Mucosa of stomach (tissue), 1 donor: ENCODE results near the gene EMX1.

Source experiments
- H3K27me3 ChIP-seq: one replicate; pipeline ENCODE4 v1.7.0; 2013; ENCODE audit warnings: mild to moderate bottlenecking, low read length; ENCODE audit not compliant: control insufficient read depth, insufficient read depth
- H3K36me3 ChIP-seq: one replicate; pipeline ENCODE4 v1.7.0; 2013; ENCODE audit warnings: low read length; ENCODE audit not compliant: control insufficient read depth, insufficient read depth
- H3K4me1 ChIP-seq: one replicate; pipeline ENCODE4 v1.7.0; 2013; ENCODE audit warnings: mild to moderate bottlenecking, low read length; ENCODE audit not compliant: control insufficient read depth, insufficient read depth
- H3K4me3 ChIP-seq: one replicate; pipeline ENCODE4 v1.7.0; 2013; ENCODE audit warnings: low read length
- H3K9ac ChIP-seq: one replicate; pipeline ENCODE4 v1.7.0; 2013; ENCODE audit warnings: mild to moderate bottlenecking, low read length, moderate library complexity
- H3K9me3 ChIP-seq: one replicate; pipeline ENCODE4 v1.7.0; 2013; ENCODE audit warnings: mild to moderate bottlenecking, low read length, moderate library complexity; ENCODE audit not compliant: control insufficient read depth
- donor health status: Pancreatic carcinoma.

EMX1 gene

GRCh38 chr2:72952110-72952823 lies 34.9 kb downstream of the EMX1 start:
- Histone ChIP-seq H3K27me3 (no peaks in the 10 kb centered on the region), H3K36me3 (no peaks in the 10 kb centered on the region), H3K4me1 (no peaks in the 10 kb centered on the region), H3K9ac (no peak overlapping the region), H3K4me3 (no peak overlapping the region), H3K9me3 (no peaks in the 10 kb centered on the region)

- no peak overlapping the region for H3K9ac ChIP-seq
- no peak overlapping the region for H3K4me3 ChIP-seq
- no peaks in the 10 kb centered on the region for H3K27me3 ChIP-seq
- H3K9me3 ChIP-seq = no peaks in the 10 kb centered on the region
- no peaks in the 10 kb centered on the region for H3K4me1 ChIP-seq
- H3K36me3 ChIP-seq = no peaks in the 10 kb centered on the region
Observed at GRCh38 chr2:72952961-72953360, 35.6 kb downstream of the EMX1 start.

- Histone ChIP-seq H3K4me3 (no peak overlapping the region), H3K36me3 (no peaks in the 10 kb centered on the region), H3K9ac (no peak overlapping the region), H3K4me1 (no peaks in the 10 kb centered on the region), H3K9me3 (no peaks in the 10 kb centered on the region), H3K27me3 (no peaks in the 10 kb centered on the region)
Observed at GRCh38 chr2:72953528-72953927, 36.2 kb downstream of the EMX1 start.

GRCh38 chr2:72953976-72954375 lies 36.7 kb downstream of the EMX1 start:
- Histone ChIP-seq H3K27me3 (no peaks in the 10 kb centered on the region), H3K4me3 (no peak overlapping the region), H3K9ac (no peak overlapping the region), H3K36me3 (no peaks in the 10 kb centered on the region), H3K9me3 (no peaks in the 10 kb centered on the region), H3K4me1 (no peaks in the 10 kb centered on the region)

- Histone ChIP-seq H3K27me3 (no peaks in the 10 kb centered on the region), H3K4me3 (no peak overlapping the region), H3K36me3 (no peaks in the 10 kb centered on the region), H3K9me3 (no peaks in the 10 kb centered on the region), H3K9ac (no peak overlapping the region), H3K4me1 (no peaks in the 10 kb centered on the region)
Observed at GRCh38 chr2:72954376-72955227, 37.3 kb downstream of the EMX1 start.

GRCh38 chr2:72955228-72956049 lies 38.1 kb downstream of the EMX1 start:
- Histone ChIP-seq H3K4me1 (no peaks in the 10 kb centered on the region), H3K9me3 (no peaks in the 10 kb centered on the region), H3K27me3 (no peaks in the 10 kb centered on the region), H3K36me3 (no peaks in the 10 kb centered on the region), H3K9ac (no peak overlapping the region), H3K4me3 (no peak overlapping the region)

GRCh38 chr2:72956050-72956395 lies 38.7 kb downstream of the EMX1 start:
- Histone ChIP-seq H3K36me3 (no peaks in the 10 kb centered on the region), H3K4me1 (no peaks in the 10 kb centered on the region), H3K9me3 (no peaks in the 10 kb centered on the region), H3K9ac (no peak overlapping the region), H3K27me3 (no peaks in the 10 kb centered on the region), H3K4me3 (no peak overlapping the region)

GRCh38 chr2:72956936-72957335 lies 39.6 kb downstream of the EMX1 start:
- Histone ChIP-seq H3K4me1 (no peaks in the 10 kb centered on the region), H3K36me3 (no peaks in the 10 kb centered on the region), H3K4me3 (no peak overlapping the region), H3K9ac (no peak overlapping the region), H3K9me3 (no peaks in the 10 kb centered on the region), H3K27me3 (no peaks in the 10 kb centered on the region)

GRCh38 chr2:72958542-72959385 lies 41.4 kb downstream of the EMX1 start:
- Histone ChIP-seq H3K9me3 (no peaks in the 10 kb centered on the region), H3K9ac (no peak overlapping the region), H3K4me1 (no peaks in the 10 kb centered on the region), H3K36me3 (no peaks in the 10 kb centered on the region), H3K4me3 (no peak overlapping the region), H3K27me3 (no peaks in the 10 kb centered on the region)

- Histone ChIP-seq H3K27me3 (no peaks in the 10 kb centered on the region), H3K9me3 (no peaks in the 10 kb centered on the region), H3K9ac (no peak overlapping the region)
Observed at GRCh38 chr2:72959554-72959953, 42.2 kb downstream of the EMX1 start.

More at GRCh38 chr2:72959554-72959953, 42.2 kb downstream of the EMX1 start:
- H3K36me3 ChIP-seq = no peaks in the 10 kb centered on the region
- no peak overlapping the region for H3K4me3 ChIP-seq
- no peaks in the 10 kb centered on the region for H3K4me1 ChIP-seq
